BLaER1 (cell line): ENCODE results near the gene TNFAIP6.
"Not testable (repeated sequence)": the region's sequence is repeated elsewhere in the genome, so short reads cannot be mapped to it uniquely, and the experiment has no call there.

Experiments used
- H3K27ac ChIP-seq: shearing (Covaris generic); formaldehyde crosslinking; 2 replicates; pipeline ENCODE4 v1.8.1; 2022
- H3K27me3 ChIP-seq: shearing (Covaris generic); formaldehyde crosslinking; 2 replicates; pipeline ENCODE4 v1.8.1; 2022
- H3K36me3 ChIP-seq: shearing (Covaris generic); formaldehyde crosslinking; 2 replicates; pipeline ENCODE4 v1.8.1; 2022
- H3K4me1 ChIP-seq: shearing (Covaris generic); formaldehyde crosslinking; 2 replicates; pipeline ENCODE4 v1.8.1; 2022
- H3K4me2 ChIP-seq: shearing (Covaris generic); formaldehyde crosslinking; 2 replicates; pipeline ENCODE4 v1.8.1; 2022
- H3K4me3 ChIP-seq: shearing (Covaris generic); formaldehyde crosslinking; 2 replicates; pipeline ENCODE4 v1.8.1; 2022
- H3K9ac ChIP-seq: shearing (Covaris generic); formaldehyde crosslinking; 2 replicates; pipeline ENCODE4 v1.8.1; 2022
- H3K9me3 ChIP-seq: shearing (Covaris generic); formaldehyde crosslinking; 2 replicates; pipeline ENCODE4 v1.8.1; 2022
- H4K20me1 ChIP-seq: shearing (Covaris generic); formaldehyde crosslinking; 2 replicates; pipeline ENCODE4 v1.8.1; 2022
- Cebpa-rat ChIP-seq: shearing (Covaris generic); IDR thresholded peaks from 2 replicates; pipeline ENCODE4 v1.8.1; 2022

TNFAIP6 gene

GRCh38 chr2:151337643-151338042 is 19.7 kb upstream of the TNFAIP6 start:
- no peak overlapping the region for H3K4me2 ChIP-seq
- no peak overlapping the region for H3K9ac ChIP-seq
- H3K4me1 ChIP-seq = no peaks in the 10 kb centered on the region
- no peaks in the 10 kb centered on the region for H3K9me3 ChIP-seq
- TF ChIP-seq Cebpa-rat = no peak
- H3K36me3 ChIP-seq = no peaks in the 10 kb centered on the region
- no peaks in the 10 kb centered on the region for H4K20me1 ChIP-seq
- H3K27me3 ChIP-seq = no peaks in the 10 kb centered on the region
- H3K27ac ChIP-seq = no peak overlapping the region
- no peak overlapping the region for H3K4me3 ChIP-seq

DNA sequence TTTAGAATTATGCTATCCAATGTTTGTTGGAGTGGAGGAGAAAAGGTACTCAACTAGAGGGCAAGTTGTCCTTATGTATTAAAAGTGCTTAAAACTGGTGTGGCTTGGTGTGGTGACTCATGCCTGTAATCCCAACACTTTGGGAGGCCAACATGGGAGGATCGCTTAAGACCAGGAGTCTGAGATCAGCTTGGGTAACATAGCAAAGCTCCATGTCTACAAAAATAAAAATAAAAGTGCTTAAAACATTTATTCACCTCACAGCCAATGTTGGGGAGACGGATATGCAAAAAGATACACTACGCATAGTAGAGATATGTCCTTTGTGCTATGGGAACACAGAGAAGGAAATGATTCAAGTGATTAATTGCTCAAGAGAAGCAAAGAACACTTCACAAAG is 19.3 kb upstream of the TNFAIP6 start:
- Histone ChIP-seq H3K27me3 (no peaks in the 10 kb centered on the region), H3K27ac (no peak overlapping the region), H3K4me2 (no peak overlapping the region), H3K4me1 (no peaks in the 10 kb centered on the region), H3K9me3 (no peaks in the 10 kb centered on the region), H3K9ac (no peak overlapping the region), H3K4me3 (no peak overlapping the region), H3K36me3 (no peaks in the 10 kb centered on the region), H4K20me1 (no peaks in the 10 kb centered on the region)
- no peak for TF ChIP-seq Cebpa-rat

GRCh38 chr2:151343073-151343472 is 14.3 kb upstream of the TNFAIP6 start:
- H3K9me3 ChIP-seq = no peaks in the 10 kb centered on the region
- H3K27me3 ChIP-seq = no peaks in the 10 kb centered on the region
- H3K4me2 ChIP-seq = no peak overlapping the region
- H3K4me1 ChIP-seq = no peaks in the 10 kb centered on the region
- no peaks in the 10 kb centered on the region for H3K36me3 ChIP-seq
- no peak overlapping the region for H3K4me3 ChIP-seq
- no peaks in the 10 kb centered on the region for H4K20me1 ChIP-seq
- no peak overlapping the region for H3K27ac ChIP-seq
- TF ChIP-seq Cebpa-rat = no peak
- no peak overlapping the region for H3K9ac ChIP-seq

DNA sequence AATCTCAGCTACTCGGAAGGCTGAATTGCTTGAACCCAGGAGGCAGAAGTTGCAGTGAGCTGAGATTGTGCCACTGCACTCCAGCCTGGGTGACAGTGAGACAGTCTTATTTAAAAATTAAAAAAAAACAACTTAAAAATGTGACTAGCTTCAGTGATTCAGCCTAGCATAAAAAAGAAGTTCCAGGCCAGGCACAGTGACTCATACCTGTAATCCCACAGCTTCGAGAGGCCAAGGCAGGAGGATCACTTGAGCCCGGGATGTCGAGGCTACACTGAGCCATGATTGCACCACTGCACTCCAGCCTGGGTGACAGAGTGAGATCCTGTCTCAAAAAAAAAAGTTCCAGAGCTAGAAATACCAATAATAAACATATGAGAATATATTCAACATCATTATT is 13.2 kb upstream of the TNFAIP6 start:
- H3K27ac ChIP-seq, H3K4me1 ChIP-seq: not testable (repeated sequence)

DNA sequence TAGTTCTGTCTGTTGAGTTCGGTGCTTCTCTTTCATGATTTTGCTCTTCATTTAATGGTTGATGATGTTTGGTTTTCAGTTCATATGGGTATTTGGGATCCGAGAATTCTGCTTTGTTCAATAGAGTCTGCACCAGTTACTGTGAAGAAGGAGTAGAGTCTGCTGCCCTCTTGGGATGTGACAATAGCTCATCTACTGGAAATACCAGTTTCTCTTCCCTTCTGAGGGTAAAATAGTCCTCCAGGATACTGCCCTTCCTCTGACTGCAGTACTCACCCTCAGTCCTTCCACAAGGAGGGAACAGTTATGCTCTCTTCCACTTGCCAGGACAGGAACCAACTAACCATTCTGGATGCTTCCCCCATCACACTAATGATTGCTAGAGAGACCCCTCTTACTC is 12.5 kb upstream of the TNFAIP6 start:
- no peaks in the 10 kb centered on the region for H3K9me3 ChIP-seq
- H3K9ac ChIP-seq = no peak overlapping the region
- no peak overlapping the region for H3K4me3 ChIP-seq
- H3K27me3 ChIP-seq = no peaks in the 10 kb centered on the region
- no peak overlapping the region for H3K27ac ChIP-seq
- no peaks in the 10 kb centered on the region for H3K4me1 ChIP-seq
- no peaks in the 10 kb centered on the region for H4K20me1 ChIP-seq
- no peak overlapping the region for H3K4me2 ChIP-seq
- H3K36me3 ChIP-seq = no peaks in the 10 kb centered on the region
- TF ChIP-seq Cebpa-rat = no peak

More for the DNA sequence above, 13.2 kb upstream of the TNFAIP6 start:
- H3K36me3 ChIP-seq, H3K4me3 ChIP-seq, H3K27me3 ChIP-seq, H4K20me1 ChIP-seq, H3K9me3 ChIP-seq, H3K9ac ChIP-seq, H3K4me2 ChIP-seq: not testable (repeated sequence)

DNA sequence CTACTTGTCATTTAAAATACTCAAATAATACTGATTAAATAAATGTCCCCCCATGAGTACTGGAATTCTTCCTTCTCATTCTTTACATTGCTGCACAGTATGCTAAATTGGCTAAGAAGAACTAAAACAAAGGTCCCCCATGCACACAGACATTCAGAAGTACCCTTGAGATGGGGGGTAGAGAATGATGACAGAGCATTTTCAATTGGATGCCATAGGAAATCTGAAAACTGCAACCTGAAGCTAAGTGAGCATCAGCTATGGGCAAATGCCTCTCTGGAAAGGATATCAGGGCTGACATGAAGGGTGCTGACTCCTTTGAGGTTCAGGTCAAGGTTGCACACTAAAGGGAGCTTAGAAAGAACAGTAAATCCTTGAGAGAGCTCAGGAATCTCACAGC is 10.1 kb upstream of the TNFAIP6 start:
- no peaks in the 10 kb centered on the region for H3K4me1 ChIP-seq
- H3K4me2 ChIP-seq = no peak overlapping the region
- no peak overlapping the region for H3K4me3 ChIP-seq
- TF ChIP-seq Cebpa-rat = no peak
- H3K9me3 ChIP-seq = no peaks in the 10 kb centered on the region
- no peaks in the 10 kb centered on the region for H3K27me3 ChIP-seq
- H3K36me3 ChIP-seq = no peaks in the 10 kb centered on the region
- no peak overlapping the region for H3K27ac ChIP-seq
- no peak overlapping the region for H3K9ac ChIP-seq
- no peaks in the 10 kb centered on the region for H4K20me1 ChIP-seq

DNA sequence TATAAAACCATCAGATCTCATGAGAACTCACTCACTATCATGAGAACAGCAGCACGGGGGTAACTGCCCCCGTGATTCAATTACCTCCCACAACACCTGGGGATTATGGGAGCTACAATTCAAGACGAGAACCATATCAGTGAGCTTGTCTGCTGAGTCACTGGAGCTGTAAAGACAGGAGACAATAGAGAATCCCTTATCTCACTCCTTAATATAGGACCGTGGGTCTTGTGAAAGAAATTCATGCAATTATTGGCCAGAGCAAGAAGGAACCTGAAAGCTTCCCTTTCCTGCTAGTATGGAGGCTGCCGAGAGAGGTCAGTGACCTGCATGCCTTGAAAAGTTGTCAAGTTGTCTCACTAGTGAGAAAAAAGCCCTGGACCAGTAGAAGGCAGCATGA is 9.5 kb upstream of the TNFAIP6 start:
- no peaks in the 10 kb centered on the region for H3K36me3 ChIP-seq
- H3K4me1 ChIP-seq = no peaks in the 10 kb centered on the region
- TF ChIP-seq Cebpa-rat = no peak
- no peaks in the 10 kb centered on the region for H3K9me3 ChIP-seq
- no peak overlapping the region for H3K9ac ChIP-seq
- H3K4me2 ChIP-seq = no peak overlapping the region
- no peak overlapping the region for H3K27ac ChIP-seq
- no peaks in the 10 kb centered on the region for H3K27me3 ChIP-seq
- H3K4me3 ChIP-seq = no peak overlapping the region
- no peaks in the 10 kb centered on the region for H4K20me1 ChIP-seq

DNA sequence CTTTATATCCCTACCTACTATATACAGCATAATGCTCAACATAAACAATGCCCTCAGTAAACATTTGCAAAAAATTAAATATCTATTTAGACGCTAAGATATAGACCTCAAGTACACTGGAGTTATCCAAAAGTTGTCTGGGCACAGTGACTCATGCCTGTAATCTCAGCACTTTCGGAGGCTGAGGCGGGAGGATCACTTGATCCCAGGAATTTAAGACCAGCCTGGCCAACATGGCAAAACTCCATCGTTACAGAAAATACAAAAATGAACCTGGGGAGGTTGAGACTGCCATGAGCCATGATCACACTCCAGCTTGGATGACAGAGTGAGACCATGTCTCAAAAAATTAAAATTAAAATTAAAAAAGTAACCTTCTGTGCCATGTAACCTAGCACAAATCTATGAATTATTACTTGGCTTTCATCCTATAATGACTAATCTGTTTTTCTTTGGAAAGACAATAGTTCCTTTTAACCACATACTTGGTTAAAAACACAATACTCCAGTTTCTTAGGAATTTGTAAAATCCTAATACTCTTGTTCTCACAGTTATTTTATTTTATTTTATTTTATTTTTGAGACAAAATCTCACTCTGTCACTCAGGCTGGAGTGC is 6.7 kb upstream of the TNFAIP6 start:
- Histone ChIP-seq H3K9me3 (no peaks in the 10 kb centered on the region), H3K36me3 (no peaks in the 10 kb centered on the region), H3K27me3 (no peaks in the 10 kb centered on the region), H3K4me2 (no peak overlapping the region), H3K27ac (no peak overlapping the region), H3K9ac (no peak overlapping the region), H3K4me1 (no peaks in the 10 kb centered on the region), H3K4me3 (no peak overlapping the region), H4K20me1 (no peaks in the 10 kb centered on the region)
- no peak for TF ChIP-seq Cebpa-rat

DNA sequence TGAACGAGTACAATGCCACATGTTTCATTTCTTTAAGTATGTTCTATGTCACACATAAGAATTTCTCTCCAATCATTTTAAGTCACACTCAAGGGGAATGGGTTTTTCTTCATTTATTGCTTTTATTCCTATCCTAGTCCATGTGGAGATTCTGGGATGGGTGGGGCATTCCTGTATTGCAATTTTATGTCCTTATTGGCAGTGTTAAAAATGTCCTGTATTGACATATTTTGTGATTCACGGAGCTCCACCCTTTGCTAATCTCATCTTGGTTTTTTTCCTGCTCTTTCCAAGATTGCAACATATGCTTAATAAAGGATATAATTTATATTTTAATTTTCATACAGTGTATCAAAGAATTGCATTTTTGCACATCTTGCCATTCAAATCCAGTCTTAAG is 3.4 kb upstream of the TNFAIP6 start:
- Histone ChIP-seq H3K4me3 (no peak overlapping the region), H3K27ac (no peak overlapping the region), H3K27me3 (no peaks in the 10 kb centered on the region), H4K20me1 (no peaks in the 10 kb centered on the region), H3K9me3 (no peaks in the 10 kb centered on the region), H3K9ac (no peak overlapping the region), H3K4me2 (no peak overlapping the region), H3K4me1 (no peaks in the 10 kb centered on the region), H3K36me3 (no peaks in the 10 kb centered on the region)
- no peak for TF ChIP-seq Cebpa-rat

- no peak overlapping the region for H3K27ac ChIP-seq
- no peak overlapping the region for H3K4me2 ChIP-seq
- H3K9me3 ChIP-seq = no peaks in the 10 kb centered on the region
- H3K4me1 ChIP-seq = no peaks in the 10 kb centered on the region
- no peaks in the 10 kb centered on the region for H3K27me3 ChIP-seq
- no peak for TF ChIP-seq Cebpa-rat
- no peaks in the 10 kb centered on the region for H4K20me1 ChIP-seq
- H3K9ac ChIP-seq = no peak overlapping the region
- no peaks in the 10 kb centered on the region for H3K36me3 ChIP-seq
- H3K4me3 ChIP-seq = no peak overlapping the region
Measured at GRCh38 chr2:151354807-151355206, 2.6 kb upstream of the TNFAIP6 start.
